Loucy (cell line): Measurements from ENCODE around the gene LRRC27.

ENCODE experiments used
- CTCF ChIP-seq: fragments of 200-600 bp; sonication (generic); conservative IDR thresholded peaks from 2 replicates; pipeline ENCODE4 v1.5.1; 2014; ENCODE audit warnings: mild to moderate bottlenecking, antibody characterized with exemption, low read length
- EZH2phosphoT487 ChIP-seq: fragments of 200-600 bp; IDR thresholded peaks from 2 replicates; pipeline ENCODE4 v1.6.1; 2018; ENCODE audit warnings: antibody characterized with exemption, mild to moderate bottlenecking, moderate library complexity, borderline replicate concordance

- no peak for TF ChIP-seq CTCF
- no peak for TF ChIP-seq EZH2phosphoT487
Observed at GRCh38 chr10:132388891-132389432, 57.0 kb downstream of the LRRC27 start.
